ENCODE measurements around the gene SETD7. TPM values are rescaled to one million over a fixed set of nuclear protein-coding genes. Genes with fewer than 3 reads are reported as not detected.

The SETD7 gene
- total and polyA plus RNA-seq, 2 donors (not counting 1 experiment from before 2014, with no cell fraction given): 5.1 to 13.0 TPM

GRCh38 chr4:139594591-139595185 lies 38.7 kb upstream of the SETD7 start:
- DNase-seq (no peak), ATAC-seq (ENCODE audit: low read depth) (no peak)
- Mint-ChIP-seq H3K4me3 (no peak overlapping the region), H3K27me3 (peaks cover 34% of the 10 kb centered on the region), H3K27ac (no peak overlapping the region), H3K4me1 (no peaks in the 10 kb centered on the region), H3K9me3 (ENCODE audit: insufficient read depth) (no peaks in the 10 kb centered on the region)
- no peak for TF ChIP-seq EZH2 (IDR thresholded peaks at IDR 0.05; ENCODE audit: borderline replicate concordance, insufficient read depth, low read depth, low read length, poor library complexity, severe bottlenecking)
- TF ChIP-seq, protein P1, sequence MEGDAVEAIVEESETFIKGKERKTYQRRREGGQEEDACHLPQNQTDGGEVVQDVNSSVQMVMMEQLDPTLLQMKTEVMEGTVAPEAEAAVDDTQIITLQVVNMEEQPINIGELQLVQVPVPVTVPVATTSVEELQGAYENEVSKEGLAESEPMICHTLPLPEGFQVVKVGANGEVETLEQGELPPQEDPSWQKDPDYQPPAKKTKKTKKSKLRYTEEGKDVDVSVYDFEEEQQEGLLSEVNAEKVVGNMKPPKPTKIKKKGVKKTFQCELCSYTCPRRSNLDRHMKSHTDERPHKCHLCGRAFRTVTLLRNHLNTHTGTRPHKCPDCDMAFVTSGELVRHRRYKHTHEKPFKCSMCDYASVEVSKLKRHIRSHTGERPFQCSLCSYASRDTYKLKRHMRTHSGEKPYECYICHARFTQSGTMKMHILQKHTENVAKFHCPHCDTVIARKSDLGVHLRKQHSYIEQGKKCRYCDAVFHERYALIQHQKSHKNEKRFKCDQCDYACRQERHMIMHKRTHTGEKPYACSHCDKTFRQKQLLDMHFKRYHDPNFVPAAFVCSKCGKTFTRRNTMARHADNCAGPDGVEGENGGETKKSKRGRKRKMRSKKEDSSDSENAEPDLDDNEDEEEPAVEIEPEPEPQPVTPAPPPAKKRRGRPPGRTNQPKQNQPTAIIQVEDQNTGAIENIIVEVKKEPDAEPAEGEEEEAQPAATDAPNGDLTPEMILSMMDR (IDR thresholded peaks at IDR 0.05): no peak
- no peaks in the 10 kb centered on the region for H3K36me3 ChIP-seq (replicated peaks in 1 of 2; ENCODE audit: control extremely low read depth in 1 of 2, control insufficient read depth in 1 of 2, extremely low read depth in 1 of 2, insufficient read depth in 2 of 2, low read length in 1 of 2)
- H2AFZ ChIP-seq (ENCODE audit: insufficient read depth, low read depth, low read length, poor library complexity, severe bottlenecking): no peak overlapping the region
- no peaks in the 10 kb centered on the region for H3K4me1 ChIP-seq (ENCODE audit: control insufficient read depth in 2 of 2, insufficient read depth in 2 of 2, low read length in 2 of 2)
- H4K20me1 ChIP-seq (ENCODE audit: control insufficient read depth, insufficient read depth, low read length, poor library complexity, severe bottlenecking): no peaks in the 10 kb centered on the region
- POLR2A ChIA-PET: no interaction called here
- CTCF ChIA-PET: no interaction called here
- H3K4me2 ChIP-seq (replicated peaks; ENCODE audit: low read depth, low read length, poor library complexity, severe bottlenecking): no peak overlapping the region
- H3K9ac ChIP-seq (ENCODE audit: low read length): no peak overlapping the region
- 85% methylated on average over 2 of the region's 5 CpGs for WGBS (ENCODE audit: insufficient coverage)
- H3K4me3 ChIP-seq (ENCODE audit: control extremely low read depth in 1 of 5, extremely low read depth in 1 of 5, insufficient read depth in 1 of 5, low read depth in 2 of 5, low read length in 4 of 5): no peak overlapping the region
- H3K27me3 ChIP-seq (replicated peaks in 1 of 4; ENCODE audit: control extremely low read depth in 1 of 4, control insufficient read depth in 3 of 4, insufficient read depth in 4 of 4, low read length in 3 of 4): peaks cover 0 to 17% (median 2%) of the 10 kb centered on the region in 4 experiments
- no peak overlapping the region for H3K27ac ChIP-seq (ENCODE audit: low read length in 2 of 2)
- intact Hi-C loops (cut with micrococcal nuclease): no loop called here
- H3K9me3 ChIP-seq (ENCODE audit: control extremely low read depth in 1 of 3, control insufficient read depth in 2 of 3, insufficient read depth in 1 of 3, low read length in 2 of 3): no peaks in the 10 kb centered on the region
- no peaks in the 10 kb centered on the region for H3K79me2 ChIP-seq (ENCODE audit: control insufficient read depth, insufficient read depth, low read length)

- Mint-ChIP-seq H3K4me1 (no peaks in the 10 kb centered on the region), H3K27ac (no peak overlapping the region), H3K27me3 (peaks cover 22% of the 10 kb centered on the region), H3K4me3 (no peak overlapping the region), H3K9me3 (ENCODE audit: insufficient read depth) (no peaks in the 10 kb centered on the region)
- Histone ChIP-seq H3K4me2 (replicated peaks; ENCODE audit: low read depth, low read length, poor library complexity, severe bottlenecking) (no peak overlapping the region), H3K27me3 (replicated peaks in 1 of 4; ENCODE audit: control extremely low read depth in 1 of 4, control insufficient read depth in 3 of 4, insufficient read depth in 4 of 4, low read length in 3 of 4) (peaks cover 0 to 17% (median 2%) of the 10 kb centered on the region in 4 experiments), H3K9me3 (ENCODE audit: control extremely low read depth in 1 of 3, control insufficient read depth in 2 of 3, insufficient read depth in 1 of 3, low read length in 2 of 3) (no peaks in the 10 kb centered on the region), H3K4me1 (ENCODE audit: control insufficient read depth in 2 of 2, insufficient read depth in 2 of 2, low read length in 2 of 2) (no peaks in the 10 kb centered on the region), H4K20me1 (ENCODE audit: control insufficient read depth, insufficient read depth, low read length, poor library complexity, severe bottlenecking) (no peaks in the 10 kb centered on the region), H3K4me3 (ENCODE audit: control extremely low read depth in 1 of 5, extremely low read depth in 1 of 5, insufficient read depth in 1 of 5, low read depth in 2 of 5, low read length in 4 of 5) (no peak overlapping the region), H3K79me2 (ENCODE audit: control insufficient read depth, insufficient read depth, low read length) (no peaks in the 10 kb centered on the region), H3K9ac (ENCODE audit: low read length) (no peak overlapping the region), H2AFZ (ENCODE audit: insufficient read depth, low read depth, low read length, poor library complexity, severe bottlenecking) (no peak overlapping the region), H3K36me3 (replicated peaks in 1 of 2; ENCODE audit: control extremely low read depth in 1 of 2, control insufficient read depth in 1 of 2, extremely low read depth in 1 of 2, insufficient read depth in 2 of 2, low read length in 1 of 2) (no peaks in the 10 kb centered on the region), H3K27ac (ENCODE audit: low read length in 2 of 2) (no peak overlapping the region)
- no peak for ATAC-seq (ENCODE audit: low read depth)
- intact Hi-C loops (cut with micrococcal nuclease): no loop called here
- ChIA-PET POLR2A (no interaction called here), CTCF (no interaction called here)
- DNase-seq: no peak
- TF ChIP-seq EZH2 (IDR thresholded peaks at IDR 0.05; ENCODE audit: borderline replicate concordance, insufficient read depth, low read depth, low read length, poor library complexity, severe bottlenecking): no peak
- TF ChIP-seq, protein P1 (IDR thresholded peaks at IDR 0.05): no peak
- WGBS (ENCODE audit: insufficient coverage): 92% methylated on average over 2 of the region's 4 CpGs
Observed at GRCh38 chr4:139593091-139593564, 37.1 kb upstream of the SETD7 start.

Measured in B cell (primary cell).